ENCODE data around the gene BUD13.

The BUD13 gene

GRCh38 chr11:116750070-116750718, 22.6 kb downstream of the BUD13 start:
- DNase-seq (ENCODE audit: low spot score) = no peak

- no peak for DNase-seq (ENCODE audit: low spot score)
Measured at GRCh38 chr11:116742104-116742503, 30.7 kb downstream of the BUD13 start.

DNA sequence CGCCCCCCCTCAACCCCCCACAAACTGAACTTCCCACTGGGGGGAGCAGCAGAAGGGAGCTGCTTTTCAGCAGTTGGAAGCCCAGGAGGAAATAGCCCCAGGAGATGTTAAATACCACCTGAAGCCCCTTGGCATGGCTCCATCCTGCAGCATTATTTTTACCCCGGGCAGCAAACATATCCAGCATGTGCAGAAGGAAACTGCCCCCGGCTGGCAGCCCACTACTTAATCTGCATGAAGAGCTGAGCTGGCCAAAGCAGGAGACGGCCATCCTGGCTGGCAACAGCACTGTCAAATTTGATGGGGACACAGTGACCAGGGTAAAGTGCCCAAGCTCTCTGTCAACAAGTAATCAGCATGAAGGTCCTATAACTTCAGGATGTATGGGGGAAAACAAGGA, 32.0 kb downstream of the BUD13 start:
- DNase-seq (ENCODE audit: low spot score) = no peak

GRCh38 chr11:116738975-116739374, 33.8 kb downstream of the BUD13 start:
- DNase-seq (ENCODE audit: low spot score) = no peak

- no peak for DNase-seq (ENCODE audit: low spot score)
Measured at GRCh38 chr11:116736763-116737162, 36.0 kb downstream of the BUD13 start.

DNA sequence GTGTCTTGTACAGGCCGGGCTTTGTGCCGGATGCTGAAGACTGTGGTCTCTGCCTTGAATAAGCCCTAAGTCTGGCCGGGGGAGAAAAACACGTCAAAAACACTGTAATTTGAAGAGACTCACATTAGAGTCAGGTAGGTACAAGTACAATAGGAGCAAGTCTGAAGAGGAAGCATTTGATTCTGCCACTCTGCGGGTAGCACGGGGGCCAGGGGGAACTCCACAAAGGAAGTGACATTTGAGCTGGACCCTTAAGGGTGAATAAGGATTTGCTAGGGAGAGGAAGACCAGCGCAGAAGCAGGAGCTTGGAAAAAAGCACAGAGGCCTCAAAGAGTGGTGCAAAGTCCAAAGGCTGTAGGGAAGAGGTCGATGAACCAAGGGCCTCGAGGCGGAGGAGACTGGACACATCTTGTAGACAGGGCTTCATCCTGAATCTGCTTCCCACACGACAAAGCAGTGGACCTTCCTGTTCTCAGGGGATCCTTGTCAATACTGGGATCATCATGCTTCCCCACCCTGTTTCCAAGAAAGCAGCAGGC, 38.7 kb downstream of the BUD13 start:
- DNase-seq (ENCODE audit: low spot score) = no peak

GRCh38 chr11:116733043-116733755, 39.6 kb downstream of the BUD13 start:
- DNase-seq (ENCODE audit: low spot score) = no peak

DNA sequence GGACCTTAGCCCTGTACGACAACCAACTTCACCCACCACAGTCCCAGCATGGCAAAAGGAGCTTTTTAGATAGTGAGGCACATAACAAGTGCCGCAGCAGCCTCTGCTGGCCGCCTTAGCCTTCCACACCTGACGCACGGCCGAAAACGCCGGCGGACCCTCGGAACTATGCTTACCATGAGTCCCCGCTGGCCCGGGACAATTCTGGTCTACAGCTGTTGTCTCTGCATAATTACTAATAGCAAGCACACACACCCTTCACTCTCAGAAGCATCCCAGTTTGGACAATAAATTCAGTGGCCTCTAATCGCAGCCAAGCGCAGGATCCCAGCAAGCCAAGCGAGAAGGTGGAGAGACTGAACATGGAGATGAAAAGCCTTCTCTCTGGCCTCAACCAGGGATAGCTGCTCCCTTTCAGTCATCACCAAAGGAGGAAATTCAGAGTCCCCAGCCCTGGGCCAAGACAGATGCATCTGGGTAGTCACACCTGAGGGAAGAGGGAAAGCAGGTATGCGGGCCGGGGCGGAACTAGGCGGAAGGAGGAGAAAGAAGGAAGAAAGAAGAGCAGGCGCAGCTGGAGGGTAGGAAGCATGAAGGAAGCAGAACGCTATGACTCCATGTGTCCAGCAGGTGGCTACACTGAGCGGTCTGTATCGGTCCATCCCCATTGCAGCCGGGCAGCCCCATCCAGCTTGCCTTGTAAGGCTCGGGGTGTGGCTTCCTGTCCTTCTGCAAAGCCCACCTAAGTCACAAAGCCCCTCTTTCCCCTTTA, 40.3 kb downstream of the BUD13 start:
- peak; percentile 71 for DNase-seq (ENCODE audit: low spot score)

- no peak for DNase-seq (ENCODE audit: low spot score)
Measured at GRCh38 chr11:116731821-116732220, 41.0 kb downstream of the BUD13 start.

- DNase-seq (ENCODE audit: low spot score) = no peak
Measured at GRCh38 chr11:116731097-116731761, 41.6 kb downstream of the BUD13 start.

DNA sequence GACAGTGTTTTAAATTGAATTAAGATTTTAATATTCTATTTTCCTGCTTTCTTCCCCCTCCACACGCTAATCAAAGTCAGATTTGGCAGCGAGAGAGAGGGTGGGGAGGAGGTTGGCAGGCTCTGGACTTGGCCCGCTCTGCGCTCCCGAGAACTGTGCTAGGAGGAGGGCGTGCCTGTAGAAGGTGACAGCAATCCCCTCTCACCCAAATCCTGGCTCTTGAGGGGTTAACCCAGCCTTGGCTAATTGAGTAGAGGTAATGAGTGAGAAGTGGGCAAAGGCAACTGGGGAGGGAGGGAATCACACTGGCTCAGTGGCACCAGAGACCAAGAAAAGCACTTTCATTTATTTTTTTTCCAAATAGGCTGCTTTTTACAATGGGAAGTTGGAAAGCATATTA, 42.2 kb downstream of the BUD13 start:
- no peak for DNase-seq (ENCODE audit: low spot score)

- no peak for DNase-seq (ENCODE audit: low spot score)
Measured at GRCh38 chr11:116730241-116730561, 42.6 kb downstream of the BUD13 start.

GRCh38 chr11:116729501-116730240, 43.1 kb downstream of the BUD13 start:
- no peak for DNase-seq (ENCODE audit: low spot score)

- DNase-seq (ENCODE audit: low spot score) = no peak
Measured at GRCh38 chr11:116727990-116728389, 44.8 kb downstream of the BUD13 start.

DNA sequence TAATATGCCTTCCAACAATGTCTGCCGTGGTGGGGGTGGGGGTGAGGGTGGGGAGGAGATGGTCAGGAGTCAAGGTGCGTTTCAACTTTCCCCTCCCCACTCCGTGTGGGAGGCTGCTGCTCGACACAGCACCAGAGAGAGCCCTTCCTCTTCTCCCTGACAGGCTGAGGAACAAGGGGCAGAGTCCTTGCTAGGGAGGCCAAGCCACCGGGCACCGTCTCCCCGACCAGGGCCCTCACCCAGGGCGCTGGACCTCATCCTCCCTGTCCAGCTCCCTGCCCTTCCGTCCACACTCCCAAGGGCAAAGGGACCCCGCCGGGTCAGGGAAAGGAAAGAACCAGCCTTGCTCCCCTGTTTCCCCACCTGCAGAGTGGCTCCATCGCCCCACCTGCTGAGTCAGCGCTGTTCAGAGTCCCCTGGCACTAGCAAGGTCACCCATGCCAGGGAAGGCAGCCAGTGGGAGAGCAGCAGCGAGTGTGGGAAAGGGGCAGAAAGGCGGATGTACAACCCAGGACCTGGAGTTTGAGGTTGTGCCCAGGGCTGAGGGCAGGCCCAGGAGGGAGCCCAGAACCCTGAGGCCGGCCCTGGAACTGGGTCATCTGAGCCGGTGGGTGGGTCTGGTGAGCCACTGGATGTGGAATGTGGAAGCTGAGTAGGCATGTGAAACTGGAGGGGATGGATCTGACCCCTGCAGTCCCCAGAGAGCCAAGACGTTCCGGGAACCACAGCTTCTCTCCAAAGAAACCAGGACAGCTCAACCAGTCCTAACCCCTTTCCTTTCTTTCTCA, 47.2 kb downstream of the BUD13 start:
- no peak for DNase-seq (ENCODE audit: low spot score)

GRCh38 chr11:116724813-116725212, 48.0 kb downstream of the BUD13 start:
- no peak for DNase-seq (ENCODE audit: low spot score)

GRCh38 chr11:116723511-116723910, 49.3 kb downstream of the BUD13 start:
- no peak for DNase-seq (ENCODE audit: low spot score)

DNA sequence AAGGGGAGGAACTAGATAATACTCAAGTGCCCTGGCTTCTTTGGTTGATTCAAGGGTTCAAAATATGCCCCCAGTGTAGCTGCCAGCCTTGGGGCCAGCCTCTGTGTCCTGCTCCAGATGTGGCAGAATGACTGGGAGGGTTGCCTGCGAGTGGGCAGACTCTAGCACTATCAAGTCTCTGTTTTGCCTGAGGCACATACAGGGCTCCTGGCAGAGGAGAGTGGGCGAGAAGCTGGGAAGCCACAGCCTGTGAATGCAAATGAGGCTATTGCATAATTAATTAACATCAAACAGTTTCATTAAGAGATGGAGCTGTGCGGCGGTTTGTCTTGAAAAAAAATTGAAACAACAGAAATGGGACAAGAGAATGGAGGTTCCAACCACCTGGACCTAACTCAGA, 50.8 kb downstream of the BUD13 start:
- DNase-seq (ENCODE audit: low spot score) = no peak

GRCh38 chr11:116720895-116721294, 51.9 kb downstream of the BUD13 start:
- no peak for DNase-seq (ENCODE audit: low spot score)

DNA sequence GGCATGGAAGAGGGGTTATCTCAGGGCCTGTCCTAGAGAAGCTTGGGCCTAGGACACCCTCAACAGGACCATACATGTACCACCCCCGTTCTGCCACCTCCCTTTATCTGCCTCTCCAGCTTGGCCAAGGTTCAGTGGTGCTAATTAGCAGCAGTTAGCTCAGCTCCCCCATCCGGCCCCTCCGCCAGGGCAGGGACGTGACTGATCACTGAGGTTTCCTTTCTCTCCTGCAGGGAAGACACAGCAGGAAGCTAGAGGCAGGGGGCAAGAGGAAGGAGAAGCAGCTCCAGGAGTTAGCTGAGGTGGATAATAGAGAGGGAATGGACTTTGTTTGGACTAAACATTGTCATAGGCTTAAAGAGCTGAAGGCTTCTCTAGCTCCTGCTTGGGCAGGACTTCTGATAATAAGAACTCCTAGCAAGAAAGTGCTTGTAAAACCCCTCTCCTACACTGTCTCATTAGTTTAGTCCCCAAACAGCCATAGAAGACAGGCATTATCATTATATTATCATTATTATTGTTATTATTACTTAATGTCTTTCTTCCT, 53.8 kb downstream of the BUD13 start:
- DNase-seq (ENCODE audit: low spot score) = no peak

GRCh38 chr11:116716621-116717020, 56.2 kb downstream of the BUD13 start:
- DNase-seq (ENCODE audit: low spot score) = no peak
